KMS-11 (cell line): ENCODE data around the gene SYTL3.

Experiments
- H2AFZ ChIP-seq: fragments of 200-600 bp; sonication (generic); 2 replicates; pipeline ENCODE4 v1.6.1; 2016; ENCODE audit warnings: antibody characterized with exemption, mixed run types, low read depth
- H3K27ac ChIP-seq: fragments of 200-600 bp; sonication (generic); 2 replicates; pipeline ENCODE4 v1.6.1; 2016; ENCODE audit warnings: mild to moderate bottlenecking, mixed run types
- H3K27me3 ChIP-seq: fragments of 200-600 bp; sonication (generic); 2 replicates; pipeline ENCODE4 v1.6.1; 2017; ENCODE audit warnings: mild to moderate bottlenecking, low read depth, mixed run types, moderate library complexity; ENCODE audit not compliant: insufficient read depth
- H3K36me3 ChIP-seq: fragments of 200-600 bp; sonication (generic); 2 replicates; pipeline ENCODE4 v1.6.1; 2017; ENCODE audit warnings: mild to moderate bottlenecking, mixed run types; ENCODE audit not compliant: insufficient read depth
- H3K4me1 ChIP-seq: fragments of 200-600 bp; sonication (generic); 2 replicates; pipeline ENCODE4 v1.6.1; 2016; ENCODE audit warnings: mild to moderate bottlenecking, low read depth, mixed run types; ENCODE audit not compliant: poor library complexity, severe bottlenecking
- H3K4me2 ChIP-seq: fragments of 200-600 bp; sonication (generic); 2 replicates; pipeline ENCODE4 v1.7.0; 2016; ENCODE audit warnings: mild to moderate bottlenecking, mixed run types
- H3K4me3 ChIP-seq: fragments of 200-600 bp; sonication (generic); IDR thresholded peaks from 2 replicates; pipeline ENCODE4 v1.6.1; 2017; ENCODE audit warnings: low read depth, low read length, mixed read lengths; ENCODE audit not compliant: insufficient read depth
- H3K79me2 ChIP-seq: fragments of 200-600 bp; sonication (generic); 2 replicates; pipeline ENCODE4 v1.6.1; 2016; ENCODE audit warnings: low read depth, mixed run types; ENCODE audit not compliant: insufficient read depth
- H3K9ac ChIP-seq: fragments of 200-600 bp; sonication (generic); 2 replicates; pipeline ENCODE4 v1.6.1; 2016; ENCODE audit warnings: mild to moderate bottlenecking, mixed run types
- H4K20me1 ChIP-seq: fragments of 200-600 bp; sonication (generic); 2 replicates; pipeline ENCODE4 v1.6.1; 2016; ENCODE audit warnings: mild to moderate bottlenecking, mixed run types; ENCODE audit not compliant: insufficient read depth
- CTCF ChIP-seq: fragments of 200-600 bp; sonication (generic); conservative IDR thresholded peaks from 2 replicates; pipeline ENCODE4 v1.6.1; 2017; ENCODE audit warnings: low read depth, mild to moderate bottlenecking, antibody characterized with exemption, low read length, moderate library complexity, mixed read lengths

The SYTL3 gene

GRCh38 chr6:158717341-158718330, 67.8 kb downstream of the SYTL3 start:
- Histone ChIP-seq H2AFZ (no peak overlapping the region), H3K79me2 (no peaks in the 10 kb centered on the region), H3K9ac (no peak overlapping the region), H3K36me3 (no peaks in the 10 kb centered on the region), H4K20me1 (no peaks in the 10 kb centered on the region), H3K27me3 (no peaks in the 10 kb centered on the region), H3K4me3 (no peak overlapping the region), H3K27ac (no peak overlapping the region), H3K4me1 (peaks cover 7% of the 10 kb centered on the region), H3K4me2 (no peak overlapping the region)
- TF ChIP-seq CTCF, result no peak

- no peak overlapping the region for H3K4me3 ChIP-seq
- peaks cover 7% of the 10 kb centered on the region for H3K4me1 ChIP-seq
- no peak overlapping the region for H2AFZ ChIP-seq
- no peaks in the 10 kb centered on the region for H4K20me1 ChIP-seq
- H3K9ac ChIP-seq, result no peak overlapping the region
- H3K27ac ChIP-seq, result no peak overlapping the region
- H3K27me3 ChIP-seq, result no peaks in the 10 kb centered on the region
- no peaks in the 10 kb centered on the region for H3K36me3 ChIP-seq
- no peaks in the 10 kb centered on the region for H3K79me2 ChIP-seq
- TF ChIP-seq CTCF, result peak; percentile 23; the same call in 1 of the 2 replicates
- H3K4me2 ChIP-seq, result no peak overlapping the region
These were observed 68.7 kb downstream of the SYTL3 start for GRCh38 chr6:158718461-158719046.

- no peaks in the 10 kb centered on the region for H3K79me2 ChIP-seq
- no peaks in the 10 kb centered on the region for H3K36me3 ChIP-seq
- no peak overlapping the region for H2AFZ ChIP-seq
- H3K4me3 ChIP-seq, result no peak overlapping the region
- no peak overlapping the region for H3K27ac ChIP-seq
- H3K4me1 ChIP-seq, result peaks cover 4% of the 10 kb centered on the region
- no peaks in the 10 kb centered on the region for H3K27me3 ChIP-seq
- no peak overlapping the region for H3K9ac ChIP-seq
- no peak for TF ChIP-seq CTCF
- no peak overlapping the region for H3K4me2 ChIP-seq
- H4K20me1 ChIP-seq, result no peaks in the 10 kb centered on the region
These were observed 72.4 kb downstream of the SYTL3 start for GRCh38 chr6:158722176-158722729.

- no peak overlapping the region for H2AFZ ChIP-seq
- no peaks in the 10 kb centered on the region for H3K36me3 ChIP-seq
- no peak for TF ChIP-seq CTCF
- H3K4me2 ChIP-seq, result no peak overlapping the region
- H3K9ac ChIP-seq, result no peak overlapping the region
- H3K79me2 ChIP-seq, result no peaks in the 10 kb centered on the region
- H3K4me3 ChIP-seq, result no peak overlapping the region
- no peak overlapping the region for H3K27ac ChIP-seq
- H4K20me1 ChIP-seq, result no peaks in the 10 kb centered on the region
- H3K27me3 ChIP-seq, result no peaks in the 10 kb centered on the region
- no peaks in the 10 kb centered on the region for H3K4me1 ChIP-seq
These were observed 75.8 kb downstream of the SYTL3 start for GRCh38 chr6:158725704-158726103.
